HS-5 (cell line): ENCODE results near the gene ATP1A3.
"Not testable (repeated sequence)": the region's sequence is repeated elsewhere in the genome, so short reads cannot be mapped to it uniquely, and the experiment has no call there.

ENCODE experiments used
- DNase-seq: peaks from one replicate; pipeline ENCODE4 v3.0.0-alpha.2; 2012; ENCODE audit warnings: low read depth

The ATP1A3 gene

GRCh38 chr19:41993612-41994483 lies at the start of gene ATP1A3:
ATP1A3 (minus strand) TSS chr19:41994230; CDS start chr19:41994076, 154 bp downstream.
- peak; percentile 18 for DNase-seq

- no peak for DNase-seq
Observed at GRCh38 chr19:42042455-42043170, 48.6 kb upstream of the ATP1A3 start.

- DNase-seq: not testable (repeated sequence)
Observed at GRCh38 chr19:42040491-42040890, 46.5 kb upstream of the ATP1A3 start.

GRCh38 chr19:42040031-42040430 lies 46.0 kb upstream of the ATP1A3 start:
- DNase-seq: no peak

GRCh38 chr19:42038666-42039065 lies 44.6 kb upstream of the ATP1A3 start:
- DNase-seq: no peak

GRCh38 chr19:42037649-42038048 lies 43.6 kb upstream of the ATP1A3 start:
- no peak for DNase-seq

- DNase-seq: peak; percentile 38
Observed at GRCh38 chr19:42034640-42035391, 40.8 kb upstream of the ATP1A3 start.

- no peak for DNase-seq
Observed at GRCh38 chr19:42033413-42033812, 39.4 kb upstream of the ATP1A3 start.

- DNase-seq: no peak
Observed at GRCh38 chr19:42032431-42032830, 38.4 kb upstream of the ATP1A3 start.

- no peak for DNase-seq
Observed at GRCh38 chr19:42030645-42031440, 36.8 kb upstream of the ATP1A3 start.

- no peak for DNase-seq
Observed at GRCh38 chr19:42028304-42029216, 34.5 kb upstream of the ATP1A3 start.

GRCh38 chr19:42024622-42025111 lies 30.6 kb upstream of the ATP1A3 start:
- no peak for DNase-seq

GRCh38 chr19:42023943-42024260 lies 29.9 kb upstream of the ATP1A3 start:
- DNase-seq: no peak

GRCh38 chr19:42023121-42023942 lies 29.3 kb upstream of the ATP1A3 start:
- no peak for DNase-seq

- DNase-seq: no peak
Observed at GRCh38 chr19:42022616-42023015, 28.6 kb upstream of the ATP1A3 start.

- DNase-seq: no peak
Observed at GRCh38 chr19:42021185-42021584, 27.2 kb upstream of the ATP1A3 start.

- DNase-seq: no peak
Observed at GRCh38 chr19:42018503-42019193, 24.6 kb upstream of the ATP1A3 start.

GRCh38 chr19:42017040-42017439 lies 23.0 kb upstream of the ATP1A3 start:
- no peak for DNase-seq

- DNase-seq: not testable (repeated sequence)
Observed at GRCh38 chr19:42012747-42013146, 18.7 kb upstream of the ATP1A3 start.
